Occipital lobe (tissue), 1 donor: ENCODE results near the gene SYNGR4. TPM values are rescaled to one million over a fixed set of nuclear protein-coding genes. Genes with fewer than 3 reads are reported as not detected.

Source experiments
- total RNA-seq: library from RNA; depleted of rRNA; stranded (reverse); fragments of >200 nt; gene quantifications from one replicate; pipeline ENCODE4 v1.2.3, GENCODE V29; 2014

Gene SYNGR4
- total RNA-seq, 1 donor from 2014 or later, result not detected

Other genes starting within 250 kb of the SYNGR4 start
- 22.3 TPM for gene LIG1, start 194.0 kb upstream of the SYNGR4 start, total RNA-seq
- gene ZSWIM9, start 193.7 kb upstream of the SYNGR4 start, total RNA-seq, result 2.8 TPM
- 21.7 TPM for gene CARD8, start 108.5 kb upstream of the SYNGR4 start, total RNA-seq
- 4.8 TPM for gene ZNF114, start 94.3 kb upstream of the SYNGR4 start, total RNA-seq
- gene EMP3, start 38.8 kb upstream of the SYNGR4 start, total RNA-seq, result 7.0 TPM
- gene TMEM143, start 427 bp upstream of the SYNGR4 start, total RNA-seq, result 3.9 TPM
- gene KDELR1, start 27.2 kb downstream of the SYNGR4 start, total RNA-seq, result 21.8 TPM
- gene GRIN2D, start 29.3 kb downstream of the SYNGR4 start, total RNA-seq, result 2.5 TPM
- gene GRWD1, start 81.6 kb downstream of the SYNGR4 start, total RNA-seq, result 9.7 TPM
- 0.47 TPM for gene KCNJ14, start 91.2 kb downstream of the SYNGR4 start, total RNA-seq
- gene CYTH2, start 105.0 kb downstream of the SYNGR4 start, total RNA-seq, result 71.0 TPM
- gene LMTK3, start 147.5 kb downstream of the SYNGR4 start, total RNA-seq, result 9.5 TPM
- not detected for gene SULT2B1, start 187.8 kb downstream of the SYNGR4 start, total RNA-seq
- gene SPACA4, start 242.4 kb downstream of the SYNGR4 start, total RNA-seq, result not detected